HG03460 (cell line): ENCODE results near the gene TTC34.

ENCODE experiments used
- ATAC-seq: cut with Tn5 transposase; IDR thresholded peaks from one replicate; pipeline ENCODE4 v1.9.1; 2021; ENCODE audit not compliant: unreplicated experiment

The TTC34 gene

GRCh38 chr1:2812939-2813653, 11.6 kb upstream of the TTC34 start:
- ATAC-seq, result no peak

- no peak for ATAC-seq
Observed at GRCh38 chr1:2812136-2812535, 10.6 kb upstream of the TTC34 start.

DNA sequence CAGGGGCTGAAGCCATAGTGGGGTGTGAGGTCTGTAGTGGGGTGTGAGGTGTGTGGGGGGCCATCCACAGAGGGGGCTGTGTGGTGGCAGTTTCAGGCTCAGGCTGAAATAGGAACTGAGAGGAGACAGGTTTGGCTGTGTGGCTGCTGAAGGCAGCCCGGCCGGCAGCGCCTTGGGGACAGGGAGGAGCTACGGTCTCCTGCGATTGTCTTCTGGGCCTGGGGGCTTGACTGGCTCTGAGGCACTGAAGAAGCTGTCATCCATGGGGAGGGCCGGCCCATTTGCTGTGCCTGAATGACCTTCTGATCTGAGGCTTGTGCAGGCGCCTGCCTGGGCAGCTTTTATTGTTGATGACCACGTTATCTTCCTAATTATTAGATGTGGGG, 10.0 kb upstream of the TTC34 start:
- ATAC-seq, result no peak

DNA sequence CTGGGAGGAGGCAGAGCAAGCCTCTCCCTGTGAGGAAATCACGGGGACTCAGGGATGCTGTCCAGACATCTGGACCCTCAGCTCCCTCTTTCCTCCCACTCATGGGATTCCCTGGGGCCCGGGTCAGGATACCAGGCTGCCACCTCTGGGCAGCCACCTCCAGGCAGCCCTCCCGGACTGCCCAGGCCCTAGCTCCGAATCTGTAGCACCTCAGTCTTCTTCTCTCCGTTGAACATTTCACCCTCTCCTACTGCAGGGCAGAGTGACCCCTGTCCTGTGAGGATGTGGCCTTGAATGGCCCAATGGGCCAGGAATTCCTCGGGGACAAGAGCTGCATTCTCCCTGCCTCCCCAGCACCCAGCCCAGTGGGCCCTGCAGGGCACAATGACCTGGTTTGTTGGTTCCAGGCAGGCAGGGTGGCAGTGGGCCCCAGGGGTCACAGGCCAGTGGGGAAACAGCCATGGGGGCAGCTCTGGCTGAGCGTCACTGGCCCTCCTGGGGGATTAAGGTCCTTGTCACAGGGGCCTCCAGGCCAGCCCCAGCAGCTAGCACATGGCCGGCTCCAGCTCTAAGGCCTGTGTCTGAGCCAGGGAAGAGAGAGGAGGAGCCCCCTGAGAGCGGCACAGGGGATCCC, 9.5 kb upstream of the TTC34 start:
- ATAC-seq, result no peak

DNA sequence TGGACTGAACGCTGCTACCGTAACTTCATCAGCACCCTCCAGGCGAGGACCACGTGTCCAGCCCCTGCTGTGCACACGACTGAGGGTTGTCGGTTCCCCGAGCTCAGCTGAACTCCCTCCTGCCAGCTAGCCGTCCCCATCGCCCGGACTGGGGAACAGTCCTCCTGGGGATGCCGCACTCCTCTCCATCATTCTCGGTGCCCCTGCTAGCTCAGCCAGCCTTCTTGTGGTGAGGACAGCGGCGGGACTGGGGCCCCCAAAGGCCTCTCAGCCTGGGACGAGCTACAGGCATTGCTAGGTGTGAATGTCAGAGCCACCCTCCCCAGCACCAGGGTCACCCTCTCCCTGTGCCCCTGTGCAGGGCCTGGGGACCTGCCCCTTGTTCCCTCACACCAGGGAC, 8.8 kb upstream of the TTC34 start:
- ATAC-seq, result no peak

DNA sequence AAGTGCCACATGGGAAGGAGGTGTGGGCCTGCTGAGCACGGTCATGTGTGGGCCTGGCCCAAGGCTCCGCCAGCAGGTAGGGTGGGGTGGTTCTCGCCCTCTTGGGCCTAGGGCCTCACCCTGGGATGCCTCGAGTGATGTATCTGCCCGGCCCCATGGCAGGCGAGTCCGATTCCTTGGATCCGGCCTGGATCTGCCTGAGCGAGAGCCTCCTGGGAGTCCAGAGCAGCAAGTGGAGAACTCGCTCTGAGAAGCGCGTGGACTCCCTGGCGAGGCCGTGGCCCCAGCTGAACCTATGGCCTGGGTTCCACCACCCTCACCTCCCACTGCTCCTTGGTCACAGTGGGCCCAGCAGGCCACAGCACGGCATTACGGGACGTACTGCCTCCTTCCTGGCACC, 8.2 kb upstream of the TTC34 start:
- no peak for ATAC-seq

GRCh38 chr1:2808831-2809605, 7.5 kb upstream of the TTC34 start:
- ATAC-seq, result no peak

GRCh38 chr1:2808386-2808705, 6.9 kb upstream of the TTC34 start:
- ATAC-seq, result no peak

DNA sequence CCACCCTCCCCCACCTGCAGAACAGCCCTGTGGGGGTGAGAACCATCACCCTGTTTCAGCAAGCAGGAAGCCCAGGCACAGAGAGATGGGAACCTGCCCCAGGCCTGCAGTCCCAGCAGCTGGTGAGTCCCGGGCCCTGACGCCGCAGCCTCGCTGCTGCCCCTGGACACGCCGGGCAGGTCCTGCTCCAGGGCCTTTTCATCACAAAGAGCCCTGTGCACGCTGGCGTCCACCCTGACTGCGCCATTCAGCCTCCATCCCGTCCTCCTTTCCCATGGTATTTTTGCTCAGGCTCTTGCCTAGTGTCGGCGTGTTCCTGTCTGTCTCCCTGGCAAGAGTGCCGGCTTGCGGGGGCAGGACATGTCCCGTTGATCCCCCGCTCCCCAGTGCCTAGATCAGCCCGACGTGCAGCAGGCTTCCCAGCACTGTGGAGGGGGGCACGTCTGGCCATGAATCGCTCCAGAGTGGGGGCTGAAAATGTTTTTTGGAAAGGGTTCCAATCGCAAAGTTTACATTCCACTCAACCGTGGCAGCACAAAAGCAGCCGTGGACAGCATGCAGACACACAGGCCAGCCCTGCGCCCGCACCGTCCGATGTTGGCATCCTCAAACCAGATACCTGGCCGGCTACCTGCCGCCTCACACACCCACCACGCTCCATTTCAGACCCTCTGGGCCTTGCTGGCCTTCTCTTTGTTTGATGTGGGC, 6.3 kb upstream of the TTC34 start:
- ATAC-seq, result no peak

GRCh38 chr1:2807036-2807435, 5.5 kb upstream of the TTC34 start:
- no peak for ATAC-seq

- ATAC-seq, result no peak
Observed at GRCh38 chr1:2806591-2806990, 5.1 kb upstream of the TTC34 start.

DNA sequence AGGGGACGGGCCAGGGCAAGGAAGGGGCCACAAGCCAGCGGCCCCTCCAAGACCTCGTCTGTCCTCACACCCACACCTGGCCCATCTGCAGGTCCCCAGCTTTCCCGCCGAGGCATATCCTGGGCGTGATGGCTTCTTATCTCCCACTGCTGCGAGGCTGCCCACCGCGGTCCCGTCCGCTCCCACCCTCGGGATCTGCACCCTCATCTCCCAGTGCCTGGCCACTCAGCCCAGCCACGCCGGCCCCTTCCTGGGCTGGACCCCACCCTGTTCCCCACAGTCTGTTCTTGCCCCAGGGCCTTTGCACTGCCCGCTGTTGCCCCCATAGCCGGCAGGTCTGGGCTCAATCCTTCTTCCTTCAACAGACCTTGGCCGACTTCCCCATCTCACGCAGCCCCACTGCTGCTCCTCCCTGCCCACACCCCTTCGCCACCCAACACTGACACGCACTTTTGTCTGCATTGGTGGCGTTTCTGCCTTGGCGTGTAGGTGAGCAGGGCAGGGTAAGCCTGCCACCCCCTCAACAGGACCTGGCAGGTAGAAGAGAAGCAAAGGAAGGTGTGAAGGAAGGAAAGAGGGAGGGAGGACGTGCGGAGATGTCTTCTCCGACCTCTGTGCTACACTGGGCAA, 4.4 kb upstream of the TTC34 start:
- ATAC-seq, result no peak

DNA sequence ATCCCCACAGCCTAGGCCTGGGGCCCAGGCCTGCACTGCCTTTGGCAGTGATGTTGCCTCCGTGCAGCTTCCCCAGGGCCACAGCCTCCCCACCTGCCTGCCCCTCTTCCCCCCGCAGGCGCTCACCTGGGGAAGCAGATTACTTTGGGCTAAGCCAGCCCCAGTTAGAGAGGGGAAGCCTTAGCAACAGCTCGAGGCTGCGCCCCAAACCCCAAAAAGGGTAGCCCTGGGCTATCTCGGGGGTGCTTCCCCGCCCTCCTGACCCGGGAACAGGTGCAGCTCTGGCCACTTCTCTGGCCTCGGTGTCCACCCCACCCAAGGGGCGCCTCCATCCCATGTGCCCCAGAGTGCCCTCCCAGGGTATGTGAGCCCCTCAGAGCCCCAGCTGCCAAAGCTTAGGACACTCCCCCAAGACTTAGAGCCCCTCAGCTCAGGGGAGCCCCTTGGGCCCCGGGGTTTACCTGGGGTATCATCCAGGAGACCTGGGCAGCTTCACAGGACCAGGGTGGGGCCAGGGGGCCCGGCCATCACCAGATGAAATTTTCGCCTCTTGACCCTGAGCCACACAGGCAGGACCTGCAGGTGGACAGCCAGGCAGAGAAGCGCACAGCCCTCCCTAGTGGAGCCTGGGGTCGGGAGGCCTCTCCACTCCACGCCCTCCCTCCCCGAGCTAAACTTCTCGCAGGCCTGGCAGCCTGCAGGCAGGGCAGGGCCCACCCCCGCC, 3.3 kb upstream of the TTC34 start:
- ATAC-seq, result no peak

DNA sequence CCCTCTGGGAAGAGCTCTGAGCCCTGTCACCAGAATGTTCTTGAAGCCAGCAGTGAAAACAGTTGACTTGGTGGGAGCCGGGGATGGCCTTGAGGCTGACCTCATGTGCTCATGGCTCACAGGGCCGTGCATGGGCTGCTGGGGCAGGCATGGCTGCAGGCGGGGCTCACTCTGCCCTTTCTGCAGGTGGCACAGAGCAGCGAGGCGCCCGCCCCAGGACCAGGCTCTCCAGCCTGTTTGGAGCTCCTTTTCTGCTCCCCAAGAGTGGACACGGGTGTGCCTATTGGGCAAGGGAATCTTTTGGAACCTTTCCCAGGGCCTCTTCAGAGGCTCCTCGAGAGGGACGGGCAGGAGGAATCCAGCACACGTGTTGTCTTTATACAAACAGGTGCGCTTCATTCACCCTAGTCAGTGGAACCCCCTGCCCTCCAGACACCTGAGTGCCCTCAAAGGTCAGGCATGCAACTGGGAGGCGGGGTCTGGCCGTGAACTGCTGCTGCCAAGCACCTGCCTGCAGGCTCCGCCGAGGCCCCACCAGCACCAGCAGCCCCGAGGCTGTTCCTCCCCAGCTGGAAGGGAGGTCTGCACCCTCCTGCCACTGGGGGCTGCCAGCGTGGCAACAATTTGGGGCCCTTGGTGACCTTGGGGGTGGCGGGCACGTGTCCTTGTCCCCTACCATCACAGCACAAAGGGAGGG, 2.6 kb upstream of the TTC34 start:
- no peak for ATAC-seq

DNA sequence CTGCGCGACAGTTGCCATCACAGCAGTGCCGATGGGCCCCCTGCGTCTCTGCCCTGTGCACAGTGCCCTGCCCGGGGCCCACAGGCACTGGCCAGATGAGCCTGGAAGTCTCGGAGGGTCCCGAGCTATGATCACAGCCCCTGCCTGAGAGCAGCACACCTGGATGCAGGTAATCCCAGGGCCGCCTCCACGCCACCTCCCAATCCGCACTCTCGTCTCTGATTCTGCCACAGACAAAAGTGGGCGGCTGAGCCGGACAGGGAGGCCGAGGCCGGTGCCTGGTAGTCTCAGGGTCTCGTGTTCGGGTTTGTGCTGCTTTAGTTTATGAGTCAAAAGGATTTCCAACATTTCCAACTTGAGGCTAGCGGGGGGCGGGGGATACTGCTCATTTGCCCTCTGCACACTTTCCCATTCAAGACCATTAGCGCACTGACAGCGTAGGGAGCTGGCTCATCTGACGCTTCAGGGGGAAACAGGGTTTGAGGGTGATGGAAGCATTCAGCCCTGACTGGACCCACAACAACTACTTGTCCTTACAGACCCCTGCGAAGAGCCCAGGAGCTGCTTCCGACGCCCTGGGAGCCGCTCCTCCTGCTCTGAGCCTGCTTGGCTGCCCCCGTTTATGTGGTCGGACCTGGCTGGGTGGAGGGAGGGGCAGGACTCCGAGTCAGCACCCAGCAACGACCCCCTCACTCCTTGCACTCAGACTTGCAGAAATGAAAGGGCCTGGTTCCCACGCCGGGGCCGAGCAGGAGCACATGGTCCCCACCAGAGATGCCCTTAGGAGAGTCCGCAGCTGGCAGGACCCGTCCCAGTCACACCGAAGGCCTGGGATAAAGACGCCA, 1.8 kb upstream of the TTC34 start:
- ATAC-seq, result no peak

DNA sequence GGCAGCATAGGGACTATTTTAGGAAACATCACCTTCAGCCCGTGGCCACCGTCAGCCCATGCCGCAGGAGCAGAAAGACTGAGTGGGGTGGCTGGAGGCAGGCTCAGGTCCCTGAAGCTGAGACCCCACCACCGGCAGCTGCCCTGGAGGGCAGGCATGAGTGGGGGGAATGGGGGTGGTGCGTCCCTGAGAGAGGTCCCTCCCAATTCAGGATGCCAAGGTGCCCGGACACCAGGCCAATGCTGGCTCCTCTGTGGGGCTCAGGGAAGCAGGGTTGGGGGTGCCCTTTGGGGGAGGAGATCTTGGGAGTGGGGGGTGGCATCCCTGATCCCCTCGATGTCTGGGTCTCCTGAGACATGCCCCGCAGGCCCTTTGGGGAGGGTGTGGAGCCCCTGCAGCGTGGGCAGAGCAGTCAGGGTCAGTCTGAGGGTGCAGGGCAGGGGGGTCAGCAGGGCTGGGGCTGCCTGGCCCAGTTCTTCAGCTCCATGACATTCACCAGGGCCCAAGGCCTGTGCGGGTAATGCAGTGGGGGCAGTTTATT, 998 bp upstream of the TTC34 start:
- no peak for ATAC-seq

- ATAC-seq, result no peak
Observed at GRCh38 chr1:2801046-2801445, 447 bp downstream of the TTC34 start.

DNA sequence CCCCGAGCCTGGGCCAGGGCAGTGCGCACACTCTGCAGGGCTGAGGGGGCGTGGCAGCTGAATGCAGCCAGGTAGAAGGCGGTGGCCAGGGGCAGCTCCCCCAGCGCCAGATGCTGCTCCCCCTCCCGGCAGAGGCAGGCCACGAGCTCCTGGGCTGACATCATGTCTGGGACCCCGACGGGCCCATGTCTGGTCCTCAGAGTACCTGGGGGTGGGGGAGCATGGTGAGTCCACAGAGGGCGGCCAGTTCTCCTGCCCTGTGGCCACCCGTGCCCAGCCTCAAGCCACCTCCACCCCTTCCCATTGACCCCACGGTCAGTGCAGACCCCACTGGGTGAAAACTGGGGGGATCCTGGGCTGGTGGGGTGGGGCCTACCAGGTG, 838 bp downstream of the TTC34 start:
- ATAC-seq, result no peak
